ENCODE measurements around the gene FCN1. TPM values are rescaled to one million over a fixed set of nuclear protein-coding genes. Genes with fewer than 3 reads are reported as not detected.
"Not testable (repeated sequence)": the region's sequence is repeated elsewhere in the genome, so short reads cannot be mapped to it uniquely, and the experiment has no call there.

Gene FCN1
- polyA plus RNA-seq, 1 of the 3 experiments (the other 2 are of a cell fraction): not detected

- H4K20me1 ChIP-seq (ENCODE audit: insufficient read depth); H3K4me1 ChIP-seq (ENCODE audit: control insufficient read depth in 1 of 2, insufficient read depth in 2 of 2, low read depth in 1 of 2, low read length in 1 of 2); H3K4me2 ChIP-seq; H3K36me3 ChIP-seq (replicated peaks in 1 of 2; ENCODE audit: control insufficient read depth in 1 of 2, insufficient read depth in 2 of 2, low read length in 1 of 2); H3K79me2 ChIP-seq (ENCODE audit: insufficient read depth); POLR2A ChIA-PET; H3K4me3 ChIP-seq (ENCODE audit: low read depth in 2 of 2, low read length in 1 of 2); DNase-seq; H3F3A ChIP-seq (replicated peaks; ENCODE audit: insufficient read depth); H3K27me3 ChIP-seq (ENCODE audit: insufficient read depth); H2AFZ ChIP-seq (ENCODE audit: low read depth); H3K9ac ChIP-seq; CTCF ChIA-PET; H3K9me3 ChIP-seq; H3K27ac ChIP-seq (ENCODE audit: low read depth in 2 of 2, low read length in 1 of 2); H3K9me2 ChIP-seq: not testable (repeated sequence)
- WGBS (ENCODE audit: low lambda C conversion rate): 41% methylated on average over 5 of the region's 6 CpGs
These were observed 38.7 kb upstream of the FCN1 start for GRCh38 chr9:134956387-134956786.

DNA sequence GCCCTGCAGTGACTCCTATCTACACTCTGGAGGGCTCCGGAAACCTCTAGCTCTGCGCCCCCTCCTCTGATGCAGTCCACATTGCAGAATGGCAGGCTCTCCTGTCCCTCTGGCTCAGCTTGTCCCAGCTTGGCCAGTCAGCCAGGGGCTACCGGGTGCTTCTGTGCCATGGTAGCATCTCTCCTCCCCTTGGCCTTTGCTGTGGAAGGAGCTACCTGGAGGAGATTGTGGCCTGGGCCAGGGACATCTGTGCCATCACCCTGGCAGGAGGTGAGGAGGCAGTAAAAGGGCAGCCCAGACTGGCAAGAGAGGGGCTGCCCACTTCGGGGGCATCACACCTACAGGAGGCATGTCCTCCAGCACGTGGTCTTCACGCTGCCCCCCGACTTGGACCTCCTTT is 38.1 kb upstream of the FCN1 start:
- 53% methylated on average over 5 of the region's 7 CpGs for WGBS (ENCODE audit: low lambda C conversion rate)
- no peak overlapping the region for H3K4me2 ChIP-seq
- no peak overlapping the region for H3K27ac ChIP-seq (ENCODE audit: low read depth in 2 of 2, low read length in 1 of 2)
- no peaks in the 10 kb centered on the region for H3K79me2 ChIP-seq (ENCODE audit: insufficient read depth)
- TF ChIP-seq SMC3 (IDR thresholded peaks at IDR 0.05; ENCODE audit: low read depth, low read length) (no peak), FOXM1 (IDR thresholded peaks at IDR 0.05; ENCODE audit: low read depth) (no peak), TAF1 (IDR thresholded peaks at IDR 0.05; ENCODE audit: borderline replicate concordance, low read depth, low read length) (no peak), RCOR1 (IDR thresholded peaks at IDR 0.05; ENCODE audit: low read length) (no peak)
- no peaks in the 10 kb centered on the region for H3K36me3 ChIP-seq (replicated peaks in 1 of 2; ENCODE audit: control insufficient read depth in 1 of 2, insufficient read depth in 2 of 2, low read length in 1 of 2)
- DNase-seq: no peak
- ChIA-PET POLR2A (no interaction called here), CTCF (interaction anchor here (1.2 kb wide), 1 partner anchor 8 kb away, joined by 3 read pairs; no protein-coding TSS in a partner anchor)
- H3K4me1 ChIP-seq (ENCODE audit: control insufficient read depth in 1 of 2, insufficient read depth in 2 of 2, low read depth in 1 of 2, low read length in 1 of 2): no peaks in the 10 kb centered on the region
- H4K20me1 ChIP-seq (ENCODE audit: insufficient read depth): no peaks in the 10 kb centered on the region
- no peak overlapping the region for H3K4me3 ChIP-seq (ENCODE audit: low read depth in 2 of 2, low read length in 1 of 2)
- no peaks in the 10 kb centered on the region for H3F3A ChIP-seq (replicated peaks; ENCODE audit: insufficient read depth)
- no peak overlapping the region for H3K9ac ChIP-seq
- H3K9me2 ChIP-seq: no peaks in the 10 kb centered on the region
- H3K27me3 ChIP-seq (ENCODE audit: insufficient read depth): no peaks in the 10 kb centered on the region
- no peak overlapping the region for H2AFZ ChIP-seq (ENCODE audit: low read depth)
- no peaks in the 10 kb centered on the region for H3K9me3 ChIP-seq

GRCh38 chr9:134955156-134955555 is 37.4 kb upstream of the FCN1 start:
- Histone ChIP-seq H3K27ac (ENCODE audit: low read depth in 2 of 2, low read length in 1 of 2) (no peak overlapping the region), H2AFZ (ENCODE audit: low read depth) (no peak overlapping the region), H3F3A (replicated peaks; ENCODE audit: insufficient read depth) (no peaks in the 10 kb centered on the region), H3K4me3 (ENCODE audit: low read depth in 2 of 2, low read length in 1 of 2) (no peak overlapping the region), H3K4me2 (no peak overlapping the region), H3K27me3 (ENCODE audit: insufficient read depth) (no peaks in the 10 kb centered on the region), H3K9ac (no peak overlapping the region), H3K36me3 (replicated peaks in 1 of 2; ENCODE audit: control insufficient read depth in 1 of 2, insufficient read depth in 2 of 2, low read length in 1 of 2) (no peaks in the 10 kb centered on the region), H3K9me2 (no peaks in the 10 kb centered on the region), H3K9me3 (no peaks in the 10 kb centered on the region), H4K20me1 (ENCODE audit: insufficient read depth) (no peaks in the 10 kb centered on the region), H3K79me2 (ENCODE audit: insufficient read depth) (no peaks in the 10 kb centered on the region), H3K4me1 (ENCODE audit: control insufficient read depth in 1 of 2, insufficient read depth in 2 of 2, low read depth in 1 of 2, low read length in 1 of 2) (no peaks in the 10 kb centered on the region)
- 33% methylated on average over 1 of the region's 1 CpG for WGBS (ENCODE audit: low lambda C conversion rate)
- CTCF ChIA-PET: interaction anchor here (1.2 kb wide), 1 partner anchor 9 kb away, joined by 3 read pairs; no protein-coding TSS in a partner anchor
- no peak for DNase-seq
- POLR2A ChIA-PET: no interaction called here
- TF ChIP-seq USF1 (IDR thresholded peaks at IDR 0.05; ENCODE audit: borderline replicate concordance, low read depth) (no peak), GATA2 (CRISPR knock-in tag; IDR thresholded peaks at IDR 0.05) (no peak), RAD21 (IDR thresholded peaks at IDR 0.05; ENCODE audit: low read length) (no peak), FOXM1 (IDR thresholded peaks at IDR 0.05; ENCODE audit: low read depth) (no peak), ZBTB33 (IDR thresholded peaks at IDR 0.05; ENCODE audit: borderline replicate concordance, low read depth) (no peak), YY1 (IDR thresholded peaks at IDR 0.05; ENCODE audit: low read depth) (no peak), EP300 (IDR thresholded peaks at IDR 0.05; ENCODE audit: borderline replicate concordance in 1 of 2, low read depth in 1 of 2, low read length in 1 of 2) (no peak), MEF2A (IDR thresholded peaks at IDR 0.05; ENCODE audit: borderline replicate concordance, low read depth) (no peak), FOSL2 (IDR thresholded peaks at IDR 0.05; ENCODE audit: borderline replicate concordance, low read depth) (no peak)
- TF ChIP-seq, protein P1, sequence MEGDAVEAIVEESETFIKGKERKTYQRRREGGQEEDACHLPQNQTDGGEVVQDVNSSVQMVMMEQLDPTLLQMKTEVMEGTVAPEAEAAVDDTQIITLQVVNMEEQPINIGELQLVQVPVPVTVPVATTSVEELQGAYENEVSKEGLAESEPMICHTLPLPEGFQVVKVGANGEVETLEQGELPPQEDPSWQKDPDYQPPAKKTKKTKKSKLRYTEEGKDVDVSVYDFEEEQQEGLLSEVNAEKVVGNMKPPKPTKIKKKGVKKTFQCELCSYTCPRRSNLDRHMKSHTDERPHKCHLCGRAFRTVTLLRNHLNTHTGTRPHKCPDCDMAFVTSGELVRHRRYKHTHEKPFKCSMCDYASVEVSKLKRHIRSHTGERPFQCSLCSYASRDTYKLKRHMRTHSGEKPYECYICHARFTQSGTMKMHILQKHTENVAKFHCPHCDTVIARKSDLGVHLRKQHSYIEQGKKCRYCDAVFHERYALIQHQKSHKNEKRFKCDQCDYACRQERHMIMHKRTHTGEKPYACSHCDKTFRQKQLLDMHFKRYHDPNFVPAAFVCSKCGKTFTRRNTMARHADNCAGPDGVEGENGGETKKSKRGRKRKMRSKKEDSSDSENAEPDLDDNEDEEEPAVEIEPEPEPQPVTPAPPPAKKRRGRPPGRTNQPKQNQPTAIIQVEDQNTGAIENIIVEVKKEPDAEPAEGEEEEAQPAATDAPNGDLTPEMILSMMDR (IDR thresholded peaks at IDR 0.05): no peak

Data from SK-N-SH (cell line).